ENCODE results near the gene GGT5.

DNA sequence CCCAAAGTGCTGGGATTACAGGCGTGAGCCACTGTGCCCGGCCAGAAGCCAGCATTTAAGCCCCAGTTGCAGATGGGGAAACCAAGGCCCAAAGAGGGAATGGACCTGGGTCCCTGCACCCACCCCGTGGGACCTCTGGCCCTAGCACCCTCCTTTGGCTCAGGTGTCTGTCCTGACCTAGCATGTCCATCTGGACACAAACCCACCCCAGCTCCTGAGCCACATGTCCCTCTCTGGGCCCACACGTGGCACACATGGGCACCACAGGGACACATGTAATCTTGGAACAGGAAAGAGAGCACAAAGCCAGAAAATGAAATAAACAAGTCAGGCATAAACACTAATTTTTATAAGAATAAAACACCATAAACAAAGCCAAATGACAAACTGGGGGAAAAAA is 9.6 kb downstream of the GGT5 start:
- TF ChIP-seq POLR2AphosphoS5 (IDR thresholded peaks at IDR 0.05) (no peak), POLR2A (IDR thresholded peaks at IDR 0.05) (no peak), CTCF (IDR thresholded peaks at IDR 0.05) (no peak)
